NB4 (cell line): ENCODE measurements around the gene TMEM101.

Experiments
- CTCF ChIP-seq: IDR thresholded peaks from one replicate; pipeline ENCODE4 v1.5.1; 2012; ENCODE audit warnings: low read depth, low read length
- MYC ChIP-seq: IDR thresholded peaks from 2 replicates; pipeline ENCODE4 v1.6.1; 2011; ENCODE audit warnings: low read depth, low read length
- POLR2A ChIP-seq: IDR thresholded peaks from 2 replicates; pipeline ENCODE4 v1.6.1; 2011; ENCODE audit warnings: mild to moderate bottlenecking; ENCODE audit not compliant: insufficient read length; ENCODE audit errors: extremely low read depth

- peak; percentile 58 for TF ChIP-seq CTCF
- no peak for TF ChIP-seq POLR2A
- TF ChIP-seq MYC, result no peak
Observed at GRCh38 chr17:43994272-43995149, 20.3 kb downstream of the TMEM101 start.
